GM19463 (cell line): Measurements from ENCODE around the gene RBM12.
"Not testable (repeated sequence)": the region's sequence is repeated elsewhere in the genome, so short reads cannot be mapped to it uniquely, and the experiment has no call there.

ENCODE experiments used
- ATAC-seq: cut with Tn5 transposase; IDR thresholded peaks from one replicate; pipeline ENCODE4 v1.9.1; 2021; ENCODE audit warnings: mild to moderate bottlenecking, moderate library complexity; ENCODE audit not compliant: unreplicated experiment

The RBM12 gene

GRCh38 chr20:35698298-35699126 lies 33.8 kb upstream of the RBM12 start:
- ATAC-seq = peak; percentile 18

DNA sequence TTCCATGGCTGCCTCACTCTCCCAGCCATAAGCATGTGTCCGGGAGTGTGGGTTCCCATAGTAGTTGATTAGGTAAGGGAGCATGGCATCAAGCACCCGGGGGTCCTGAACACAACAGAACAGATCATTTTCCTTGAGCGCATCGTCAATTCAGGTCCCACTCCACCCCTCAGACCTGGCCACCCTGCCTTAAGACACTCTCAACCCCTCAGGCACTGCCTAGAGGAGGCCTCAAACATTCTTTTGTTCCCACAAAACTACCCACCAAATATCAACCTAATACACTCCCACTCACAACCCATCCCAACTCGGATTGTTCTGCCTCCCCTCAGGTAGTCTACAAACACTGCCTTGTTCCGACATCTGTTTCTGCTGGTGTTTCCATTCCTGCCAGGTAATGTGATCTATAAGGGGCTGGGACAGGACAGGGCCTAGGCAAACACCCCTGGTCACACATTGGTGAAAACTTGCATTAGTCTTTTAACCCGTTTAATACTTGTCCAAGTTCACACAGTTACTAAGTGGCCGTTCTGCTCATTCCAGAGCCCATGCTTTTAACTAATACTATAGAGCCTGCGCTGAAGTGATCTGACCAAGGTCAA lies 33.1 kb upstream of the RBM12 start:
- ATAC-seq = no peak

GRCh38 chr20:35695978-35696377 lies 31.3 kb upstream of the RBM12 start:
- ATAC-seq = no peak

DNA sequence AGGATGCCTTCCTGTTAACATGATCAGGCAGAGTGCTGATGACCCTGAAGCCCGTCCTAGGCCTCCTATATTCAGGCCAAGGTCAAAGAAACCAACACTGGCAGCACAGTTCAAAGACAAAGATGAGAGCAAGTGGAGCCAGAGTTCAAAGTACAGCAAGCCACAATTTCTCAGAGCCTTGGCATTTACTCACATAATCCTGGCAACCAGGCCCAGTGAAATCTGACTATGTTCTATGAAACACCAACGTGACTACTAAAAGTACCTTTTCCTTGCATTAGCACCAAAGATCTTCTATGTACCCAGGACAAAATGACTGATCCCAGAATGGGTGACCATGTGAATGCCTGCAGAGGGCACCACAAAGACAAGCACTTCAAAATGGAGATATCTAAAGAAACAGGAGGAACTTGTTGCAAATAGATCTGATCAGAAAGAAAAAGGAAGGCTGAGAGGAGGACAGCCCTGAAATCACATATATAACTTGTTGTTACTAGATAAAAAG lies 30.6 kb upstream of the RBM12 start:
- ATAC-seq = no peak

DNA sequence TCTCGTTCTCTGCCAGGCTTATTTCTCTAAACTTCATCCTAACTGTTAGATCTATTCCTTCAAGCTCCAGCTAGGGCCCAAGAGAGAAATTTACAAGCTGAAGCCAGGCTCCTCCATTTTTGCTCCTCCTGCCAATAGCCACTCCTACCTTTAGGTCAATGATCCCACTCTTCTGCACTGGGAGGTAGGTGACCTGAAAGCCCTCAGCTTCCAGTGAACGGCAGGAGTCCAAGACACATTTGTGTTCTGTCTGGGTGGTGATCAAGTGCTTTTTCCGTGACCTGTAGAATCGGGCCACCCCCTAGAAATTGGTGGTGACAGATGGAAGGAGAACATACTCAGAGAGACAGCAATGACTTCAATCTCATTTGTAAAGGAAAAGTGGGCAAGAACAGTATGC lies 25.6 kb upstream of the RBM12 start:
- no peak for ATAC-seq

DNA sequence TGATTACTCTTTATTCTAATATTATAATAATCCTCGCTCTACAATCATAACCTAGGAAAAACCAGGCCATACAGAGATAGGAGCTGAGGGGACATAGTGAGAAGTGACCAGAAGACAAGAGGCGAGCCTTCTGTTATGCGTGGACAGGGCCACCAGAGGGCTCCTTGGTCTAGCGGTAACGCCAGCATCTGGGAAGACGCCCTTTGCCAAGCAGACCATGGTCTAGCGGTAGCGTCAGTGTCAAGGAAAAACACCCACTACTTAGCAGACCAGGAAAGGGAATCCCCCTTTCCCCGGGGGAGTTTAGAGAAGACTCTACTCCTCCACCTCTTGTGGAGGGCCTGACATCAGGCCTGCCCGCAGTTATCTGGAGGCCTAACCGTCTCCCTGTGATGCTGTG lies 22.2 kb upstream of the RBM12 start:
- not testable (repeated sequence) for ATAC-seq

DNA sequence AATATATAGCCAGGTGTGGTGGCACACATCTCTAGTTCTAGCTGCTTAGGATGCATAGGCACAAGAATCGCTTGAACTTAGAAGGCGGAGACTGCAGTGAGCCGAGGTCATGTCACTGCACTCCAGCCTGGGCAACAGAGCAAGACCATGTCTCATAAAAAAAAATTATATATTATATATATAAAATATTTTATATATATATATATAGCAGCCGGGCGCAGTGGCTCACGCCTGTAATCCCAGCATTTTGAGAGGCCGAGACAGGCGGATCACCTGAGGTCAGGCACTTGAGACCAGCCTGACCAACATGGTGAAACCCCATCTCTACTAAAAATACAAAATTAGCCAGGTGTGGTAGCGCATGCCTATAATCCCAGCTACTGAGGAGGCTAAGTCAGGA lies 20.7 kb upstream of the RBM12 start:
- not testable (repeated sequence) for ATAC-seq

DNA sequence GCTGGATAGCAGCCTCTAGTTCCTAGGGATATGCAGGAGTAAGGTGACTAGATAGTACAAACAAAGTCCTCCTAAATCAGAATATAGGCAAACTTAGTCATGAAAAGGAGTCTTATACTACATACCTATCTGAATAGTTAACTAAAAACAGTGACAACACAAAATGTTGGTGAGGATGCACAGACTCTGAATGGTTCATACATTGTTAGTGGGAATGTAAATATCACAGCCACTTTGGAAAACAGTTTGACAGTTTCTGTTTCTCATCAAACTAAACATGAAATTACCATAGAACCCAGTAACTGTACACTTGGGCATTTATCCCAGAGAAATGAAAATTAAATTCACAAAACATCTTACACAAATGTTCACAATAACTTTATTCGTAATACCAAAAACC lies 17.3 kb upstream of the RBM12 start:
- no peak for ATAC-seq

- no peak for ATAC-seq
Observed at GRCh38 chr20:35680452-35681183, 15.9 kb upstream of the RBM12 start.

DNA sequence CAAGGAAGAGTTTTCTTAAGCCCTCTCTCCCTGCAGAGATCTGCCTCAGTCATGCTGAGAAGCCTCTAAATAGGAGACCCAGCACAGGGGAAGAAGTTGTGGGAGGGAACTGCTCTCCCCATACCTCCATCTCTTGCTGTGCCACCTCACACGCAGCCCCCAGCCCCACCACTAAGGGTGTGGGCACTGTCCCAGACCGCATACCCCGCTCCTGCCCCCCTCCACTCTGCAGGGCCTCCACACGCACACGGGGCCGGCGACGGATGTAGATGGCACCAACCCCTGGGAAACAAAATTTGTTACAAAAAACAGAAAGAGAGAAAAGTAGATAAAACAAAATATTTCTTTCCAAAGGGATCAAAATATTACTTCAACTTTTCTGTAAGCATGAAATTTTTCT lies 10.2 kb upstream of the RBM12 start:
- ATAC-seq = no peak

GRCh38 chr20:35673884-35674283 lies 9.2 kb upstream of the RBM12 start:
- ATAC-seq = no peak

GRCh38 chr20:35669681-35670080 lies 5.0 kb upstream of the RBM12 start:
- ATAC-seq = no peak

DNA sequence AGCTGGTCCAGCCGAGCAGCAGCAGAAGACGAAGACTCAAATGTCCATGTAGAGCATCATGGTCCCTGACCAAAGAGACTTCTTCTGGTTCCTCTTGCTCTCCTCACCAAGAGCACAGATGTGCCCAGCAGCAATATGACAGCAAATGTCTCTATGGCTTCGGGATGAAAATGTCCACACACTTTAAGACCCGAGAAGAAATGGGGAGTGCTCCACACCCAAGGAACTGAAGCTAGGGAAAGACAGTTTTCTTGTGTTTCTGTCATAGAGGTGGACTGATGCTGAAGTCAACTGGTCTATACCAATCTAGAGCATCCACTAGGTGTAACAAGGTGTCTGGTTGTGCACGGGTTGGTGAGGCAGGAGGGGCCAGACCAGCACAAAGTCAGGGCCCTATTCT lies 4.5 kb upstream of the RBM12 start:
- no peak for ATAC-seq

- ATAC-seq = no peak
Observed at GRCh38 chr20:35665949-35666288, 1.2 kb upstream of the RBM12 start.

DNA sequence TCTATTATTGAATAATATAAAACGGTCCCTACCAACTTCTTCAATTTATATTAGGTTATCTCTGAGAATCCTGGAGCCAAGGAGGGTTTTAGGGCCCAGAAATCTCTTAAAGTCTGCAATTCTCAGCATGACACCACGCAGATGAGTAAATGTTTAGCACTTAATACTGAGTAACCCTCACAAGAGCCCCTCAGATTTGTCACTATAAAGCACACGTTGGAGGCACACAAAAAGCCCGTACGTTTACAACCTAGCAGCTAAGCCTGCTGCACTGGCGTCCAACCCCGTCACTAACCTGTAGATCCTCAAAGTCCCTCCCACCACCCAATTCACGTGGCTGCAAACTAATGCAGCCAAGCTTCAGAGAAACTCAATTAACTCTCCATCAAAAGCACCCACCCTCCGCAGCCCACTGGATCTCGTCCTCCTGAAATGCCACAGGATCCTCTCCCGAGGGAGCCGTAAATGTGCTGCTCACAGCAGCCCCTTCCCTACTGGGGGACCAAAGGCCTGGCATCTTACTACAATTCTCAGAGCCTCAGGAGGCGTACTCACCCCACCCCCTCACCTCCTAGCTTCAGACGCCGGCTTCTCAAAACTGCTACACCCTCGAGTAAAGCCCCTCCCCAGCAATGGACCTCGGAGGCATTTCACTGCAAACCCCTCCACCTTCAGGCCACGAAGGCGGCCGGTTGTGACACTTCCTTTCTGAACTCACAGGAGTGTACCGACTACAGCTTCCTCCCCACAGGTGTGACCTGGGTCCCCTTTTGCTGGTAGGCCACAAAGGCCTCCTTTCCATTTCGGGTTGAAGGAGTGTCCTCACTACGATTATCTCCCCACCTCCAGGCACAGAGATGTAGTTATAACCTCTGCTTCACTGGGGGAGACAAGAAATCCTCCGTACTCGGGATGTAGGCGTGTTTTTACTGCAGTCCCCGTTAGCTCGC lies 909 bp downstream of the RBM12 start:
- ATAC-seq = peak; percentile 10

DNA sequence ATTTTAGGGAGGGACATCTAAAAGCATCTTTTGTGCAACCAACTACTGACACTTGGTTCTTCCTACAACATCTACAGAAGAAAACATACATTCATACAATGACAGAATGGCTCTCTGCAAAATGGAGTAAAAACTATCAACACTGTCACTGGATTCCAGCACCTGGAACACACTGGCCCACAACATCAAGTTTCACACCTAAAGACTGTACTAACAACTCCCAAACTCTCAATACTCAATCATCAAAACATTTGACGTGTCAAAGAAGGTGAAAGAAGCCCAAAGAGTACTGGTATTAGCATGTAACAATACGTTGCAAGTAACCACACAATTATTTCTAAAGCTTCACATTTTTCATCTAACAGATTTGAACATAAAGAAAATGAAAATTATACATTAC lies 2.1 kb downstream of the RBM12 start:
- ATAC-seq = no peak

- no peak for ATAC-seq
Observed at GRCh38 chr20:35661908-35662307, 2.8 kb downstream of the RBM12 start.

- no peak for ATAC-seq
Observed at GRCh38 chr20:35661053-35661452, 3.6 kb downstream of the RBM12 start.

DNA sequence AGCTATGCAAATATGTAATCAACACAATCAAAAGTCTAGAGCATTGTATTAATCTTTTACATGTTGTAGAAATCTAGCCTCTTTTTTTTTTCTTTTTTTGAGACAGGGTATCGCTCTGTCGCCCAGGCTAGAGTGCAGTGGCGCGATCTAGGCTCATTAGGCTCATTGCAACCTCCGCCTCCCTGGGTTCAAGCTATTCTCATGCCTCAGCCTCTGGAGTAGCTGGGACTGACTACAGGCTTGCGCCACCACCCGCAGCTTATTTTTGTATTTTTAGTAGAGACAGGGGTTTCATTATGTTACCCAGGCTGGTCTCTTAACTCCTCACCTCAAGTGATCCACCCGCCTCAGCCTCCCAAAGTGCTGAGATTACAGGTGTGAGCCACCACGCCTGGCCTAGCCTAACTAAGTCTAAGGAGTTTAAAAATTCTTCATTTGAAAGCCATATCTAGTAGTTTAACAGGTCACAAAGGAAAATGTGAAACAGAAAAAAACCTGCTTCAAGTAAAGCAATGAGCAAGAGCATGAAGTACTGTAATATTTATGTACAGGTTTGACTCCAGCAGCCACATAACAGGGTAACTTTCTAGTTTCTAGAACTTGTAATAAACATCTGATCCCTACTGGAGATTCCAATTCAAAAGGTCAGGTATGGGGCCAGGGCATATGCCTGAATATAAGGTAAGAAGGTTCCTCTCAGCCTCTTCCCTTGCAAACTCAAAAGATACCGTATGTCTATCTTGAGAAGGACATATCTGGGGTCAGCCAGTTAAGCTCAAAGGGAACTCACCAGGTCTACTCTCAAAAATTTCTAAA lies 4.4 kb downstream of the RBM12 start:
- ATAC-seq = no peak

DNA sequence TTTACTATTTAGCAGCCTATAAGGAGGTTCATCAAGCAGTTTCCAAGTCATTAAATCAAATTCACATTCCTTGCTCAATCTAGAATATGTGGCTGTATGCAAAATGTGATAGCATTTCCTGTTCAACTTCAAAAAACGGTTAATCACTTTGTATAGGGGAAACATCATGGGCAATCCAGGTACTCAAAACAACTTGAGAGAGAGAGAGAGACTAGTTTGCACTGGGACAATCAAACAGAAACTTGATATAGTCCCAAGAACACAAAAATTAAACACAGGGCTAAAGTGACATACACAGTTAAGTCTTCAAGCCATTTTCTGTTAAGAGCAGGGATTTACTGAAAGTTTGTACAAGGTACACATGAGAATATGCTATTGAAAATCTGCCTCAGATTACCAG lies 7.4 kb downstream of the RBM12 start:
- no peak for ATAC-seq
